Naive thymus-derived CD4-positive, alpha-beta T cell (primary cell): Measurements from ENCODE around the gene NFKBIZ. TPM values are rescaled to one million over a fixed set of nuclear protein-coding genes. Genes with fewer than 3 reads are reported as not detected.

Experiments used
- ATAC-seq: fragments of 150-1000 bp; cut with Tn5 transposase; 2 replicates; pipeline ENCODE4 v1.10.0; 2021; ENCODE audit warnings: mild to moderate bottlenecking, moderate library complexity
- CTCF ChIA-PET: fragments of 350-600 bp; sonication (Branson Sonifier 250); formaldehyde crosslinking; loops from one replicate; lab custom pipeline; 2021; ENCODE audit warnings: antibody characterized with exemption; lab: Charles Lee
- POLR2A ChIA-PET: fragments of 350-600 bp; sonication (Branson Sonifier 250); formaldehyde crosslinking; loops from one replicate; lab custom pipeline; 2021; ENCODE audit warnings: antibody characterized with exemption, inconsistent platforms; lab: Charles Lee
- DNase-seq, 9 donors: peaks; one replicate each; pipeline versions ENCODE4 v3.0.0 to v3.0.0-alpha.2; 2020 to 2022; ENCODE audit warnings: mixed read lengths in 1 of 9
- H3K27ac ChIP-seq: one replicate; pipeline ENCODE4 v1.7.0; 2013; ENCODE audit warnings: mild to moderate bottlenecking, low read depth, low read length, moderate library complexity
- H3K27me3 ChIP-seq, 2 donors: one replicate each; pipeline ENCODE4 v1.7.0; 2013; ENCODE audit warnings: low read length in 2 of 2, mild to moderate bottlenecking in 2 of 2, moderate library complexity in 2 of 2; ENCODE audit not compliant: control insufficient read depth in 2 of 2, insufficient read depth in 2 of 2
- H3K36me3 ChIP-seq, 3 experiments: 1 replicate in 2 of 3; 2 replicates in 1 of 3; pipeline ENCODE4 v1.7.0; 2013; ENCODE audit warnings: low read length in 3 of 3, mild to moderate bottlenecking in 3 of 3, moderate library complexity in 1 of 3; ENCODE audit not compliant: insufficient read depth in 3 of 3, control insufficient read depth in 2 of 3
- H3K4me1 ChIP-seq, 2 donors: one replicate each; pipeline ENCODE4 v1.7.0; 2013; ENCODE audit warnings: low read length in 2 of 2, mild to moderate bottlenecking in 2 of 2, moderate library complexity in 1 of 2; ENCODE audit not compliant: control insufficient read depth in 2 of 2, insufficient read depth in 2 of 2
- H3K4me3 ChIP-seq: 2 replicates; pipeline ENCODE4 v1.7.0; 2013; ENCODE audit warnings: mild to moderate bottlenecking, low read length
- H3K9me3 ChIP-seq, 3 experiments: 1 replicate in 2 of 3; 2 replicates in 1 of 3; pipeline ENCODE4 v1.7.0; 2013; ENCODE audit warnings: low read length in 3 of 3; ENCODE audit not compliant: control insufficient read depth in 2 of 3
- H3K27ac Mint-ChIP-seq, 9 donors: one replicate each; pipeline ENCODE4 v1.8.0; 2020 to 2022; ENCODE audit warnings: mixed read lengths in 9 of 9, mild to moderate bottlenecking in 8 of 9, moderate library complexity in 5 of 9, inconsistent platforms in 2 of 9
- H3K27me3 Mint-ChIP-seq, 5 donors: one replicate each; pipeline ENCODE4 v1.8.0; 2021 to 2022; ENCODE audit warnings: mixed read lengths in 5 of 5, mild to moderate bottlenecking in 1 of 5
- H3K36me3 Mint-ChIP-seq, 5 donors: one replicate each; pipeline ENCODE4 v1.8.0; 2020 to 2022; ENCODE audit warnings: mixed read lengths in 5 of 5, mild to moderate bottlenecking in 3 of 5, inconsistent platforms in 1 of 5
- H3K4me1 Mint-ChIP-seq, 7 donors: one replicate each; pipeline ENCODE4 v1.8.0; 2020 to 2022; ENCODE audit warnings: mixed read lengths in 7 of 7, mild to moderate bottlenecking in 3 of 7, inconsistent platforms in 1 of 7
- H3K4me3 Mint-ChIP-seq, 10 donors: one replicate each; pipeline ENCODE4 v1.8.0; 2020 to 2022; ENCODE audit warnings: mild to moderate bottlenecking in 10 of 10, mixed read lengths in 10 of 10, moderate library complexity in 6 of 10, inconsistent platforms in 2 of 10
- H3K9me3 Mint-ChIP-seq, 11 donors: one replicate each; pipeline ENCODE4 v1.8.0; 2020 to 2022; ENCODE audit warnings: mixed read lengths in 11 of 11, mild to moderate bottlenecking in 4 of 11, inconsistent platforms in 1 of 11, moderate library complexity in 1 of 11
- intact Hi-C, 2 donors: fragments of 100-400 bp; cut with micrococcal nuclease; formaldehyde crosslinking; loops; one replicate each; pipeline ENCODE4 v1.15.1; 2023
- polyA plus RNA-seq, 2 donors: library from polyadenylated mRNA; unstranded; fragments of 300-500 nt; fragmentation: Illumina TruSeq; gene quantifications; one replicate each; pipeline ENCODE4 v1.2.3, GENCODE V29; 2021
- total RNA-seq, 6 experiments: library from RNA in 5 of 6; stranded (reverse) in 5 of 6; gene quantifications; 1 replicate in 5 of 6; 2 replicates in 1 of 6; pipeline ENCODE4 v1.2.3 and lab custom pipeline; 2021 to 2026

NFKBIZ gene
- total and polyA plus RNA-seq, 7 experiments from 2014 or later: 21.0 to 913 (median 117) TPM

- H3K27me3 Mint-ChIP-seq: no peaks in the 10 kb centered on the region
- peaks cover 2 to 31% of the 10 kb centered on the region in 2 donors for H3K4me1 ChIP-seq
- intact Hi-C loops: loop anchor here in 1 of 2 donors (10.0 kb wide), 1 partner anchor 1454 kb away; the partner anchor contains the start of genes LNP1 and TOMM70
- H3K27me3 ChIP-seq: no peaks in the 10 kb centered on the region
- peaks cover 21 to 79% (median 62%) of the 10 kb centered on the region in 5 donors for H3K36me3 Mint-ChIP-seq
- ATAC-seq (no peak), DNase-seq (no peak)
- H3K9me3 ChIP-seq: no peaks in the 10 kb centered on the region
- POLR2A ChIA-PET: interaction anchor here (1.1 kb wide), 1 partner anchor 77 kb away, joined by 3 read pairs; no protein-coding TSS in a partner anchor
- peaks cover 51 to 68% (median 51%) of the 10 kb centered on the region in 3 experiments for H3K36me3 ChIP-seq
- CTCF ChIA-PET: interaction anchor here (0.8 kb wide), 1 partner anchor 46 kb away, joined by 3 read pairs; no protein-coding TSS in a partner anchor
- peaks cover 19 to 73% (median 60%) of the 10 kb centered on the region in 7 donors for H3K4me1 Mint-ChIP-seq
- peak overlapping the region in 8 of 10 donors; percentile 5 to 33 (median 16) for H3K4me3 Mint-ChIP-seq
- no peak overlapping the region for H3K27ac ChIP-seq
- H3K4me3 ChIP-seq: no peak overlapping the region
- peak overlapping the region in 8 of 9 donors; percentile 24 to 79 (median 52) for H3K27ac Mint-ChIP-seq
- H3K9me3 Mint-ChIP-seq: peaks cover 0 to under 1% (median 0%) of the 10 kb centered on the region in 11 donors
Observed at GRCh38 chr3:101858464-101859030, 9.2 kb downstream of the NFKBIZ start.

GRCh38 chr3:101859882-101860448 is 10.7 kb downstream of the NFKBIZ start:
- Histone ChIP-seq H3K27me3 (no peaks in the 10 kb centered on the region), H3K4me1 (peaks cover 0 to 17% of the 10 kb centered on the region in 2 donors), H3K9me3 (no peaks in the 10 kb centered on the region), H3K4me3 (no peak overlapping the region), H3K36me3 (peaks cover 36 to 54% (median 37%) of the 10 kb centered on the region in 3 experiments), H3K27ac (no peak overlapping the region)
- Mint-ChIP-seq H3K4me3 (no peak overlapping the region), H3K4me1 (peaks cover 12 to 62% (median 47%) of the 10 kb centered on the region in 7 donors), H3K27ac (peak overlapping the region in 5 of 9 donors; percentile 9 to 45 (median 36)), H3K36me3 (peaks cover 17 to 65% (median 51%) of the 10 kb centered on the region in 5 donors), H3K9me3 (peaks cover 0 to 4% (median 0%) of the 10 kb centered on the region in 11 donors), H3K27me3 (no peaks in the 10 kb centered on the region)
- intact Hi-C loops: loop anchor here in 1 of 2 donors (10.0 kb wide), 1 partner anchor 1455 kb away; the partner anchor contains the start of genes LNP1 and TOMM70
- ChIA-PET CTCF (no interaction called here), POLR2A (interaction anchor here (0.7 to 2.0 kb wide), 4 partner anchors 8 to 16 kb away, joined by 3 to 5 read pairs (median 4); partner anchors contain the start of gene NFKBIZ)
- ATAC-seq (no peak), DNase-seq (no peak)

- Mint-ChIP-seq H3K27ac (peak overlapping the region in 8 of 9 donors; percentile 5 to 67 (median 36)), H3K27me3 (peaks cover 0 to 2% (median 0%) of the 10 kb centered on the region in 5 donors), H3K36me3 (peaks cover 16 to 54% (median 43%) of the 10 kb centered on the region in 5 donors), H3K4me3 (peak overlapping the region in 1 of 10 donors; percentile 30), H3K9me3 (peaks cover 0 to 4% (median 0%) of the 10 kb centered on the region in 11 donors), H3K4me1 (peaks cover 8 to 50% (median 36%) of the 10 kb centered on the region in 7 donors)
- Histone ChIP-seq H3K4me3 (no peak overlapping the region), H3K36me3 (peaks cover 27 to 41% (median 30%) of the 10 kb centered on the region in 3 experiments), H3K4me1 (peaks cover 0 to 13% of the 10 kb centered on the region in 2 donors), H3K27ac (no peak overlapping the region), H3K9me3 (no peaks in the 10 kb centered on the region), H3K27me3 (no peaks in the 10 kb centered on the region)
- ChIA-PET POLR2A (interaction anchor here (1.2 to 2.0 kb wide), 3 partner anchors 9 to 37 kb away, joined by 3 to 5 read pairs (median 3); partner anchors contain the start of gene NFKBIZ), CTCF (interaction anchor here (0.7 kb wide), 1 partner anchor 241 kb away, joined by 3 read pairs; no protein-coding TSS in a partner anchor)
- DNase-seq: peak in 1 of 9 donors; percentile 14
- peak; percentile 16 for ATAC-seq
- intact Hi-C loops: loop anchor here in 1 of 2 donors (1.0 kb wide), 1 partner anchor 10 kb away; no protein-coding TSS in a partner anchor
Observed at GRCh38 chr3:101861212-101861788, 12.0 kb downstream of the NFKBIZ start.

GRCh38 chr3:101861789-101862415 is 12.6 kb downstream of the NFKBIZ start:
- no peaks in the 10 kb centered on the region for H3K27me3 ChIP-seq
- ChIA-PET POLR2A (interaction anchor here (1.2 to 2.0 kb wide), 3 partner anchors 12 to 37 kb away, joined by 3 to 5 read pairs (median 4); partner anchors contain the start of gene NFKBIZ), CTCF (no interaction called here)
- no peak overlapping the region for H3K27ac ChIP-seq
- peak overlapping the region; percentile 8 to 61 (median 30) for H3K27ac Mint-ChIP-seq
- peaks cover 21 to 35% (median 26%) of the 10 kb centered on the region in 3 experiments for H3K36me3 ChIP-seq
- H3K4me1 Mint-ChIP-seq: peaks cover 8 to 44% (median 32%) of the 10 kb centered on the region in 7 donors
- intact Hi-C loops: loop anchor here in 1 of 2 donors (1.0 kb wide), 1 partner anchor 11 kb away; no protein-coding TSS in a partner anchor
- H3K36me3 Mint-ChIP-seq: peaks cover 16 to 48% (median 41%) of the 10 kb centered on the region in 5 donors
- DNase-seq: peak in 1 of 9 donors; percentile 29
- H3K9me3 ChIP-seq: no peaks in the 10 kb centered on the region
- H3K9me3 Mint-ChIP-seq: peaks cover 0 to 4% (median 0%) of the 10 kb centered on the region in 11 donors
- peaks cover 0 to 7% of the 10 kb centered on the region in 2 donors for H3K4me1 ChIP-seq
- no peak overlapping the region for H3K4me3 Mint-ChIP-seq
- ATAC-seq: peak; percentile 28
- peaks cover 0 to 2% (median 0%) of the 10 kb centered on the region in 5 donors for H3K27me3 Mint-ChIP-seq
- H3K4me3 ChIP-seq: no peak overlapping the region

GRCh38 chr3:101862416-101863165 is 13.3 kb downstream of the NFKBIZ start:
- DNase-seq: peak in 1 of 9 donors; percentile 5
- peaks cover 0 to 4% (median 0%) of the 10 kb centered on the region in 11 donors for H3K9me3 Mint-ChIP-seq
- H3K27me3 Mint-ChIP-seq: peaks cover 0 to 2% (median 0%) of the 10 kb centered on the region in 5 donors
- H3K4me3 ChIP-seq: no peak overlapping the region
- CTCF ChIA-PET: no interaction called here
- intact Hi-C loops: no loop called here
- POLR2A ChIA-PET: interaction anchor here (0.7 to 2.3 kb wide), 3 partner anchors 14 to 55 kb away, joined by 3 to 6 read pairs (median 4); partner anchors contain the start of gene NFKBIZ
- peaks cover 0 to under 1% of the 10 kb centered on the region in 2 donors for H3K4me1 ChIP-seq
- peak overlapping the region in 8 of 9 donors; percentile 8 to 81 (median 32) for H3K27ac Mint-ChIP-seq
- H3K9me3 ChIP-seq: no peaks in the 10 kb centered on the region
- H3K36me3 Mint-ChIP-seq: peaks cover 10 to 41% (median 34%) of the 10 kb centered on the region in 5 donors
- no peak overlapping the region for H3K4me3 Mint-ChIP-seq
- peak; percentile 40 for ATAC-seq
- H3K27me3 ChIP-seq: no peaks in the 10 kb centered on the region
- peaks cover 5 to 37% (median 25%) of the 10 kb centered on the region in 7 donors for H3K4me1 Mint-ChIP-seq
- no peak overlapping the region for H3K27ac ChIP-seq
- H3K36me3 ChIP-seq: peaks cover 14 to 28% (median 19%) of the 10 kb centered on the region in 3 experiments
